DND-41 (cell line): ENCODE results near the gene ZNF8.

Experiments
- ATAC-seq: fragments of 200-7000 bp; cut with Tn5 transposase; 3 replicates; pipeline ENCODE4 v1.9.1; 2021; ENCODE audit warnings: low read depth; ENCODE audit not compliant: insufficient read depth
- DNase-seq: peaks from one replicate; pipeline ENCODE4 v3.0.0-alpha.2; 2020
- H2AFZ ChIP-seq: 2 replicates; pipeline ENCODE4 v1.6.0; 2012; ENCODE audit warnings: low read depth, low read length
- H3K27ac ChIP-seq: 2 replicates; pipeline ENCODE4 v1.5.1; 2012; ENCODE audit warnings: low read length, inconsistent platforms
- H3K27me3 ChIP-seq: fragments of 200-600 bp; sonication (generic); 2 replicates; pipeline ENCODE4 v1.6.0; 2012; ENCODE audit warnings: low read length, mild to moderate bottlenecking, inconsistent platforms; ENCODE audit not compliant: insufficient read depth, poor library complexity
- H3K36me3 ChIP-seq: 2 replicates; pipeline ENCODE4 v1.5.1; 2012; ENCODE audit warnings: low read length, inconsistent platforms; ENCODE audit not compliant: insufficient read depth
- H3K4me1 ChIP-seq: 2 replicates; pipeline ENCODE4 v1.5.1; 2012; ENCODE audit warnings: mild to moderate bottlenecking, low read length; ENCODE audit not compliant: insufficient read depth
- H3K4me2 ChIP-seq: 2 replicates; pipeline ENCODE4 v1.6.0; 2012; ENCODE audit warnings: mild to moderate bottlenecking, moderate library complexity, low read length, inconsistent platforms; ENCODE audit not compliant: insufficient read depth
- H3K4me3 ChIP-seq, 2 experiments: fragments of 200-600 bp in 1 of 2; shearing (Covaris generic) in 1 of 2; 2 replicates each; pipeline ENCODE4 v1.5.1; 2012 to 2016; ENCODE audit warnings: inconsistent platforms in 2 of 2, low read length in 2 of 2, mild to moderate bottlenecking in 2 of 2, low read depth in 1 of 2, moderate library complexity in 1 of 2
- H3K79me2 ChIP-seq: 2 replicates; pipeline ENCODE4 v1.6.0; 2012; ENCODE audit warnings: low read length, inconsistent platforms; ENCODE audit not compliant: insufficient read depth
- H3K9ac ChIP-seq: 2 replicates; pipeline ENCODE4 v1.6.0; 2012; ENCODE audit warnings: low read depth, mild to moderate bottlenecking, inconsistent platforms, low read length, moderate library complexity
- H3K9me3 ChIP-seq: 2 replicates; pipeline ENCODE4 v1.5.1; 2012; ENCODE audit warnings: low read length, moderate library complexity, mild to moderate bottlenecking, inconsistent platforms; ENCODE audit not compliant: insufficient read depth, severe bottlenecking
- H4K20me1 ChIP-seq: 2 replicates; pipeline ENCODE4 v1.6.0; 2012; ENCODE audit warnings: low read length; ENCODE audit not compliant: insufficient read depth
- EZH2 ChIP-seq: IDR thresholded peaks from 3 replicates; pipeline ENCODE4 v1.6.1; 2012; ENCODE audit warnings: borderline replicate concordance, low read depth, mild to moderate bottlenecking, moderate library complexity, low read length, inconsistent platforms; ENCODE audit not compliant: severe bottlenecking
- TF ChIP-seq, protein P1 (sequence below): IDR thresholded peaks from 2 replicates; pipeline ENCODE4 v1.5.1; 2012; ENCODE audit warnings: borderline replicate concordance, low read length, moderate library complexity, mild to moderate bottlenecking; ENCODE audit not compliant: poor library complexity, severe bottlenecking; ENCODE audit errors: extremely low read depth

The ZNF8 gene

DNA sequence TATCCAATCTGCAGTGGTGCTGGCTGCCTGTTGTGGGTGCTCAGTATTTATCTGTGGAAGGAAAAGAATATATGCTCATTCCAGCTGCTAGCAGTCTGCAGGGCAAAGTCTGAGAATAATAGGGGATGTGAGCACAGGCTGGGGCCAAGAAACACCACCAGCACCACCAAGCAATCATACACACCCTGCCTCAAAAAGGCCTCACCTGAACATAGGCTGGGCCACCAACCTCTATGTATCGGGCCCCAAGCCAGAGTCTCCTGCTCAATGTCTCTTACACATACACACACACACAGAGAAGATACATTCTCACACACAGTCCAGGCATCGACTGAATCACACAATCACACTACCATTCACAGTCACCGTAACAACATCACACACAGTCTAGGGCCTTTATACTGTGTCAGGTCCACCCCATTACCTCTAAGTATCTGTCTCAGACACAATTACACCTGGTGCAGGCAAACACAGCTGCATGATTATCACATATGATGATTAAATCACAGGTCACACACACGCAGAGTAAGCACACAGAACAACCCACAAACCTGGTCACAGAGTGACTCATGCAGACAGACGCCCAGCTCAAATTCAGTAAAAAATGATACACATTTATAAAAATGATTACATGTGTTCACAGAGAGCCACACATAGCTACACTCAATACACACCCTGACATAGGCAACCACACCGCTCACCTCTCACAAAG is 46.7 kb downstream of the ZNF8 start:
- Histone ChIP-seq H3K4me1 (peaks cover 39% of the 10 kb centered on the region), H3K4me2 (peak overlapping the region; percentile 93), H4K20me1 (no peaks in the 10 kb centered on the region), H3K27me3 (no peaks in the 10 kb centered on the region), H3K9me3 (no peaks in the 10 kb centered on the region), H2AFZ (0 out of 2 replicates have a peak overlapping the region, but pooled peaks have one; percentile 94), H3K9ac (peak overlapping the region; percentile 63), H3K27ac (peak overlapping the region; percentile 74), H3K36me3 (peaks cover 6% of the 10 kb centered on the region; the same call in 1 of the 2 replicates), H3K4me3 (peak overlapping the region; percentile 58 to 76; a peak in 3 of 4 replicates), H3K79me2 (peaks cover 32% of the 10 kb centered on the region)
- no peak for ATAC-seq
- no peak for DNase-seq
- TF ChIP-seq EZH2 = no peak
- TF ChIP-seq, protein P1, sequence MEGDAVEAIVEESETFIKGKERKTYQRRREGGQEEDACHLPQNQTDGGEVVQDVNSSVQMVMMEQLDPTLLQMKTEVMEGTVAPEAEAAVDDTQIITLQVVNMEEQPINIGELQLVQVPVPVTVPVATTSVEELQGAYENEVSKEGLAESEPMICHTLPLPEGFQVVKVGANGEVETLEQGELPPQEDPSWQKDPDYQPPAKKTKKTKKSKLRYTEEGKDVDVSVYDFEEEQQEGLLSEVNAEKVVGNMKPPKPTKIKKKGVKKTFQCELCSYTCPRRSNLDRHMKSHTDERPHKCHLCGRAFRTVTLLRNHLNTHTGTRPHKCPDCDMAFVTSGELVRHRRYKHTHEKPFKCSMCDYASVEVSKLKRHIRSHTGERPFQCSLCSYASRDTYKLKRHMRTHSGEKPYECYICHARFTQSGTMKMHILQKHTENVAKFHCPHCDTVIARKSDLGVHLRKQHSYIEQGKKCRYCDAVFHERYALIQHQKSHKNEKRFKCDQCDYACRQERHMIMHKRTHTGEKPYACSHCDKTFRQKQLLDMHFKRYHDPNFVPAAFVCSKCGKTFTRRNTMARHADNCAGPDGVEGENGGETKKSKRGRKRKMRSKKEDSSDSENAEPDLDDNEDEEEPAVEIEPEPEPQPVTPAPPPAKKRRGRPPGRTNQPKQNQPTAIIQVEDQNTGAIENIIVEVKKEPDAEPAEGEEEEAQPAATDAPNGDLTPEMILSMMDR = no peak

DNA sequence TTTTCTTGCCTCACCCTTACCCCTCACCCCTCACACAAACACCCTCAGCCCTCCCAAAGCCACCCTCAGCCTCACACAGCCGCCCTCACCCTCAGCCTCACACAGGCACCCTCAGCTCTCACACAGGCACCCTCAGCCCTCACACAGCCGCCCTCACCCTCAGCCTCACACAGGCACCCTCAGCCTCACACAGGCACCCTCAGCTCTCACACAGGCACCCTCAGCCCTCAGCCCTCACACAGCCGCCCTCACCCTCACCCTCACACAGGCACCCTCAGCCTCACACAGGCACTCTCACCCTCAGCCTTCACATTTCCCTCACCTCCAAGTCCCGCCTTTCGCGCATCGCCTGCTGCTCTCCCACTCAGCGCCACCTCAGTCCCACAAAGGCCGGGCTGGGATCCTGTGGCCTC is 47.8 kb downstream of the ZNF8 start:
- DNase-seq (no peak), ATAC-seq (peak; percentile 71)
- peak overlapping the region; percentile 58 to 76 for H3K4me3 ChIP-seq
- H3K27ac ChIP-seq = peak overlapping the region; percentile 74
- TF ChIP-seq, protein P1 = no peak
- no peak for TF ChIP-seq EZH2
- H3K79me2 ChIP-seq = peaks cover 32% of the 10 kb centered on the region
- H3K4me1 ChIP-seq = peaks cover 39% of the 10 kb centered on the region
- H3K27me3 ChIP-seq = no peaks in the 10 kb centered on the region
- H3K9ac ChIP-seq = peak overlapping the region; percentile 63
- H4K20me1 ChIP-seq = no peaks in the 10 kb centered on the region
- H3K4me2 ChIP-seq = peak overlapping the region; percentile 93
- peaks cover 6% of the 10 kb centered on the region; the same call in 1 of the 2 replicates for H3K36me3 ChIP-seq
- peak overlapping the region; percentile 94 for H2AFZ ChIP-seq
- H3K9me3 ChIP-seq = no peaks in the 10 kb centered on the region

DNA sequence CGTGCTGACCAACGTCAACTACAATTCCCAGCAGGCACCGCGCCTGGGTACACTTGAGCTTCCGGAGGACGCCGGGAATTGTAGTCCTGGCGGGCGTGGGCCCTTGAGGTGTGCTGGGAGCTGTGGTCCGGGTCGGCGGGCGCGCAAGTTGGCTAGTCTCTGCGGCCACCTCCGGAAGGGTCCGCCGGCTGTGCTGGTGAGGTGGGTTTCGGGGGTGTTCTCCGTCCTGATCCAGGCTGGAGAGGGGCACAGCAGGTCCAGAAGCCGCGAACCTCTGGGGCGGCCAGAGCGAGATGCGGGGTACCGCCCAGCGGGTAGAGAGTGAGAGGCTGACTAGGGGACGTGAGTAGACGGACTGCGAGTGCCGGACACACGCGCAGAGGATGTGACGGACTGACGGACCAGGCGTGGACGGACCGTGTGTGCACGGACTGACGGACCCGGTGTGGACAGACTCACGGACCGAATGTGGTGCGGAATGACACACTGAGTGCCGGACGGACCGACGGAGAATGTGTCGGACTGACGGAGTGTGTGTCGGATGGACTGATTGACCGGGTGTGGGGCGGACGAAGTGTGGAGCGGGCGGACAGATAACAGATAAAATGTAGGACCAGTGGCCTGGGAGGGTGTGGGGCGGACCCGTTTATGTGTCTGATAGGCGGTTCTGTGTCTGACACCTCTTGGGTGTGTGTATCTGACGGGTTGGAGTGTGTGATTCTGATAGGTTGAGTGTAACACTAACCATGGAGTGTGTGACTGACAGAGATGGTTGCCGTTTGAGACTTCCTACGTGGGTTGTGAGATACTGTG is 48.4 kb downstream of the ZNF8 start, which contains the start of gene ZSCAN22:
Gene ZSCAN22, plus strand, starts transcription at position 81 of the 813 bp plus-strand sequence. CDS start 7,809 bp downstream, outside the sequence.
- Histone ChIP-seq H3K36me3 (peaks cover 5% of the 10 kb centered on the region; the same call in 1 of the 2 replicates), H3K9ac (peak within 1 kb of the TSS; percentile 63), H4K20me1 (no peaks in the 10 kb centered on the region), H3K4me1 (peaks cover 39% of the 10 kb centered on the region), H3K4me3 (peak within 1 kb of the TSS; percentile 58 to 76), H3K9me3 (no peaks in the 10 kb centered on the region), H3K27ac (peak within 1 kb of the TSS; percentile 74), H2AFZ (peak within 1 kb of the TSS; percentile 94), H3K27me3 (no peaks in the 10 kb centered on the region), H3K79me2 (peaks cover 32% of the 10 kb centered on the region), H3K4me2 (peak within 1 kb of the TSS; percentile 93)
- peak; percentile 88 for DNase-seq
- TF ChIP-seq, protein P1 = no peak
- no peak for TF ChIP-seq EZH2
- peak; percentile 97 for ATAC-seq
